ENCODE data around the gene LMO1. TPM values are rescaled to one million over a fixed set of nuclear protein-coding genes. Genes with fewer than 3 reads are reported as not detected.

LMO1 gene
- total RNA-seq, 4 donors from 2014 or later, result not detected

DNA sequence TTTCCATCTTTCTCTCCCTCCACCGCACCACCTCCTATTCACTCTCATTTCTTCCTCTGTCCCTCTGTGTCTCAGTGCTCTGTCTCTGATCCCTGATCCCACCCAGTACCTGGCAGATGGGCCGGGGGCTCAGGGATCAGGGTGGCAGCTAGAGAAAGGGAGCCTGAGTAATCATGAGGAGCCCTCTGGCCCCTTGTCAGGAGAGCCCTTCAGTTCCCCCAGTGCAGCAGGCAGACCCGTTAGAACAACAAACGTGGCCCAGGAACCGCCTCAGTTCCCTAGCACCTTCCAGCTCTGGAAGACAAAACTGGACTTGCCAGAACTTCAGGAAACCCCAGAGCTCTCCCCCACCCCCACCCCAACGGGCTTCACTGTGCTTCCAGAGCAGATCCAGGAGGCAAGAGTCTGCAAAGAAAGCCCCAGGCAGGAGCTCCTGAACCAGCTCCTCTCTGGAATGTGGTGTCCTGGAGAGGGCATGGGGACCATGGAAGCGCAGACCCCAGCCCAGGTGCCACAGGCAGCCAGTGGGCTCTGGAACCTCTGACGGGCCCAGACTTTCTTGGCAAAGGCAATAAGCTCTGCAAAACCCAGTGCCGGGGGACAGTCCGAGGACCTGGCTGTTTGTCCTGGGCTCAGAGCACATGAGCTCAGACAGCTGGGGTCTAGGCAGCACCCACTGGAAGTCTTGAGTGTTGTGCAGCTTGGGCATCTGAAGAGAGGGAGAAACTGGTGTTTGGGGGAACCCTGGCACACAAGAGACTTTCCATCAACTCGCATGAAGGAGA is 43.2 kb downstream of the LMO1 start:
- Histone ChIP-seq H3K36me3 (no peaks in the 10 kb centered on the region), H3K27ac (no peak overlapping the region), H3K9me3 (no peaks in the 10 kb centered on the region), H3K4me3 (no peak overlapping the region), H3K4me1 (no peaks in the 10 kb centered on the region), H3K27me3 (no peaks in the 10 kb centered on the region)
- TF ChIP-seq CTCF (IDR thresholded peaks at IDR 0.05), result no peak
- TF ChIP-seq POLR2A (IDR thresholded peaks at IDR 0.05), result no peak
- no peak for DNase-seq
- intact Hi-C loops (cut with DNase I; ENCODE audit: low total_unique reads), result no loop called here

- intact Hi-C loops (cut with DNase I; ENCODE audit: low total_unique reads), result no loop called here
- Histone ChIP-seq H3K9me3 (no peaks in the 10 kb centered on the region), H3K4me1 (no peaks in the 10 kb centered on the region), H3K36me3 (no peaks in the 10 kb centered on the region), H3K4me3 (no peak overlapping the region), H3K27ac (no peak overlapping the region), H3K27me3 (no peaks in the 10 kb centered on the region)
- DNase-seq, result no peak
- peak in 3 of 4 experiments; percentile 18 to 51 (median 19) for TF ChIP-seq CTCF (IDR thresholded peaks at IDR 0.05)
- no peak for TF ChIP-seq POLR2A (IDR thresholded peaks at IDR 0.05)
Observed at GRCh38 chr11:8219257-8220021, 44.2 kb downstream of the LMO1 start.

DNA sequence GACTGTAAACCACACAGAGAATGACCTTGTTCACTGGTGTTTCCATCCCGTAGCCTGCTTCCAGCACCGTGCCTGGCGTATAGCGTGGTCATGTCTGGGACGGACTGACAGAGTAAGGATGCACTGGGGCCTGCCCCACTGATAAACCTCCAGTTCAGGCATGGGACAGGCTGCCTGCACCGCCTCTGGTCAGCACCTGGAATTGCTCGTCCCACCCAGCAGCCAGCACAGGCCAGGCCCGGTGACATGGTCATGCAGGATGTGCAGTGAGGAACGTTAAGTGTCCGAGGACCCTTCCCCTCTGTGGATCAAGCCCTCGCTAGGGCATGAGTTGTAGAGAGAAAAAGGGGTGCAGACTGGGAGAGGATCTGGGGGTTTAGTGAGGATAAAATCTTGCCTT is 44.8 kb downstream of the LMO1 start:
- no peak overlapping the region for H3K4me3 ChIP-seq
- H3K9me3 ChIP-seq, result no peaks in the 10 kb centered on the region
- no peak for DNase-seq
- no peak for TF ChIP-seq CTCF (IDR thresholded peaks at IDR 0.05)
- no peak for TF ChIP-seq POLR2A (IDR thresholded peaks at IDR 0.05)
- H3K36me3 ChIP-seq, result no peaks in the 10 kb centered on the region
- intact Hi-C loops (cut with DNase I; ENCODE audit: low total_unique reads), result no loop called here
- no peaks in the 10 kb centered on the region for H3K27me3 ChIP-seq
- no peak overlapping the region for H3K27ac ChIP-seq
- H3K4me1 ChIP-seq, result no peaks in the 10 kb centered on the region

GRCh38 chr11:8218409-8218808 is 45.3 kb downstream of the LMO1 start:
- H3K27me3 ChIP-seq, result no peaks in the 10 kb centered on the region
- TF ChIP-seq CTCF (IDR thresholded peaks at IDR 0.05) (no peak), POLR2A (IDR thresholded peaks at IDR 0.05) (no peak)
- no peaks in the 10 kb centered on the region for H3K36me3 ChIP-seq
- no peaks in the 10 kb centered on the region for H3K9me3 ChIP-seq
- intact Hi-C loops (cut with DNase I; ENCODE audit: low total_unique reads), result no loop called here
- no peaks in the 10 kb centered on the region for H3K4me1 ChIP-seq
- no peak overlapping the region for H3K27ac ChIP-seq
- no peak overlapping the region for H3K4me3 ChIP-seq
- no peak for DNase-seq

DNA sequence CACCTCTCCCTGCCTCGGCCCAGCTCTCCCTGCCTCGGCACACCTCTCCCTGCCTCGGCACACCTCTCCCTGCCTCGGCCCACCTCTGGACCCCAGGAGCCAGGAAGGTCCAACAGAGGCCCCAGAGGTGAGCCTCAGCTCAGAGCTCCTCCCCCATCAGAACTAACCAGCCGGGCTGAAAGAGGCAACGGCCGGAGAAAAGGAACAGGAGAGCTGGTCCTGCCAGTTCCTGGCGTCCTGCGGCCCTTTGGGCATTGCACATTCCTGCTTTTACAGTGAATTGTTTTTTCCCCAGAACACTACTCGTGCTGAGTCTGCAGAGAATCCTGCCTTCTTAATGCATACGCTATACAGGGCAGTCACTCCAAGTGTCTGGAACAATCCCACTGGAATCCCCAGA is 45.8 kb downstream of the LMO1 start:
- TF ChIP-seq POLR2A (IDR thresholded peaks at IDR 0.05) (no peak), CTCF (IDR thresholded peaks at IDR 0.05) (no peak)

More for the DNA sequence above, 45.8 kb downstream of the LMO1 start:
- no peaks in the 10 kb centered on the region for H3K27me3 ChIP-seq
- H3K9me3 ChIP-seq, result no peaks in the 10 kb centered on the region
- H3K36me3 ChIP-seq, result no peaks in the 10 kb centered on the region
- H3K4me1 ChIP-seq, result no peaks in the 10 kb centered on the region
- intact Hi-C loops (cut with DNase I; ENCODE audit: low total_unique reads), result no loop called here
- H3K27ac ChIP-seq, result no peak overlapping the region
- no peak for DNase-seq
- no peak overlapping the region for H3K4me3 ChIP-seq
